ENCODE results near the gene LPCAT1. TPM values are rescaled to one million over a fixed set of nuclear protein-coding genes. Genes with fewer than 3 reads are reported as not detected.

Gene LPCAT1
- total RNA-seq, 3 donors from 2014 or later: 19.4 to 39.3 (median 21.4) TPM

GRCh38 chr5:1474183-1474839 is 49.4 kb downstream of the LPCAT1 start:
- H3K27ac ChIP-seq: no peak overlapping the region
- H3K36me3 ChIP-seq: no peaks in the 10 kb centered on the region

GRCh38 chr5:1473746-1474145 is 50.0 kb downstream of the LPCAT1 start:
- intact Hi-C loops (cut with DNase I; ENCODE audit: low total_unique reads): no loop called here
- TF ChIP-seq CTCF (IDR thresholded peaks at IDR 0.05): no peak
- Histone ChIP-seq H3K9me3 (no peaks in the 10 kb centered on the region), H3K36me3 (no peaks in the 10 kb centered on the region), H3K4me1 (no peaks in the 10 kb centered on the region), H3K27me3 (no peaks in the 10 kb centered on the region), H3K27ac (no peak overlapping the region), H3K4me3 (no peak overlapping the region)
- no peak for DNase-seq (ENCODE audit: low spot score in 2 of 2)

More at GRCh38 chr5:1474183-1474839, 49.4 kb downstream of the LPCAT1 start:
- TF ChIP-seq POLR2A (IDR thresholded peaks at IDR 0.05): no peak
- intact Hi-C loops (cut with DNase I; ENCODE audit: low total_unique reads): no loop called here
- H3K4me1 ChIP-seq: no peaks in the 10 kb centered on the region
- H3K4me3 ChIP-seq: no peak overlapping the region
- H3K27me3 ChIP-seq: no peaks in the 10 kb centered on the region
- peak in 1 of 2 donors; percentile 28 for DNase-seq (ENCODE audit: low spot score in 2 of 2)
- H3K9me3 ChIP-seq: no peaks in the 10 kb centered on the region

GRCh38 chr5:1472964-1473628 is 50.7 kb downstream of the LPCAT1 start:
- Histone ChIP-seq H3K27ac (no peak overlapping the region), H3K4me1 (no peaks in the 10 kb centered on the region), H3K4me3 (no peak overlapping the region), H3K36me3 (no peaks in the 10 kb centered on the region), H3K27me3 (no peaks in the 10 kb centered on the region), H3K9me3 (no peaks in the 10 kb centered on the region)
- no peak for TF ChIP-seq POLR2A (IDR thresholded peaks at IDR 0.05)
- TF ChIP-seq POLR2AphosphoS5 (IDR thresholded peaks at IDR 0.05): no peak
- TF ChIP-seq CTCF (IDR thresholded peaks at IDR 0.05): no peak
- intact Hi-C loops (cut with DNase I; ENCODE audit: low total_unique reads): no loop called here
- DNase-seq (ENCODE audit: low spot score in 2 of 2): peak in 1 of 2 donors; percentile 20

GRCh38 chr5:1471997-1472963 is 51.5 kb downstream of the LPCAT1 start:
- Histone ChIP-seq H3K4me1 (no peaks in the 10 kb centered on the region), H3K27ac (no peak overlapping the region), H3K4me3 (no peak overlapping the region), H3K9me3 (no peaks in the 10 kb centered on the region), H3K27me3 (no peaks in the 10 kb centered on the region), H3K36me3 (no peaks in the 10 kb centered on the region)
- intact Hi-C loops (cut with DNase I; ENCODE audit: low total_unique reads): no loop called here
- TF ChIP-seq POLR2A (IDR thresholded peaks at IDR 0.05) (no peak), POLR2AphosphoS5 (IDR thresholded peaks at IDR 0.05) (no peak), CTCF (IDR thresholded peaks at IDR 0.05) (no peak)
- DNase-seq (ENCODE audit: low spot score in 2 of 2): peak in 1 of 2 donors; percentile 40

- Histone ChIP-seq H3K36me3 (no peaks in the 10 kb centered on the region), H3K4me3 (no peak overlapping the region), H3K27ac (no peak overlapping the region), H3K9me3 (no peaks in the 10 kb centered on the region), H3K4me1 (no peaks in the 10 kb centered on the region), H3K27me3 (no peaks in the 10 kb centered on the region)
- intact Hi-C loops (cut with DNase I; ENCODE audit: low total_unique reads): no loop called here
- peak in 1 of 2 donors; percentile 33 for DNase-seq (ENCODE audit: low spot score in 2 of 2)
- TF ChIP-seq POLR2A (IDR thresholded peaks at IDR 0.05) (no peak), POLR2AphosphoS5 (IDR thresholded peaks at IDR 0.05) (no peak), CTCF (IDR thresholded peaks at IDR 0.05) (no peak)
Observed at GRCh38 chr5:1471240-1471853, 52.4 kb downstream of the LPCAT1 start.

Data from breast epithelium (tissue), 4 donors.